Uterus (tissue), 4 donors: ENCODE results near the gene MYCBPAP. TPM values are rescaled to one million over a fixed set of nuclear protein-coding genes. Genes with fewer than 3 reads are reported as not detected.

ENCODE experiments used
- DNase-seq, 2 donors: peaks; one replicate each; pipeline ENCODE4 v3.0.0-alpha.2; 2019 to 2020
- H3K27ac ChIP-seq, 2 donors: fragments of 200-600 bp; sonication (generic); 1 replicate in 1 of 2; 2 replicates in 1 of 2; pipeline ENCODE4 v1.5.1; 2016 to 2018
- H3K27me3 ChIP-seq, 2 donors: fragments of 200-600 bp; sonication (generic); one replicate each; pipeline ENCODE4 v1.5.1; 2018 to 2019; ENCODE audit warnings: control low read depth in 1 of 2
- H3K36me3 ChIP-seq, 2 donors: fragments of 200-600 bp; sonication (generic); one replicate each; pipeline ENCODE4 v1.5.1; 2019; ENCODE audit warnings: control low read depth in 1 of 2
- H3K4me1 ChIP-seq, 2 donors: fragments of 200-600 bp; sonication (generic); one replicate each; pipeline ENCODE4 v1.5.1; 2018 to 2019; ENCODE audit warnings: control low read depth in 1 of 2
- H3K4me3 ChIP-seq, 2 donors: fragments of 200-600 bp; sonication (generic); 1 replicate in 1 of 2; 2 replicates in 1 of 2; pipeline ENCODE4 v1.5.1; 2018 to 2019; ENCODE audit warnings: mild to moderate bottlenecking in 1 of 2
- H3K9me3 ChIP-seq, 2 donors: fragments of 200-600 bp; sonication (generic); one replicate each; pipeline ENCODE4 v1.5.1; 2019; ENCODE audit warnings: control low read depth in 1 of 2
- POLR2A ChIP-seq, 2 donors: fragments of 450-650 bp; IDR thresholded peaks; one replicate each; pipeline ENCODE4 v1.6.1; 2016; ENCODE audit warnings: antibody characterized with exemption in 2 of 2, mild to moderate bottlenecking in 1 of 2, moderate library complexity in 1 of 2
- intact Hi-C: fragments of 100-400 bp; cut with DNase I; formaldehyde crosslinking; loops from one replicate; pipeline ENCODE4 v1.15.1; 2023; ENCODE audit warnings: low total_unique reads
- total RNA-seq, 4 donors: library from RNA; depleted of rRNA in 3 of 4; stranded (reverse); fragments of >200 nt in 3 of 4; gene quantifications; one replicate each; pipeline versions ENCODE4 v1.1.0 to v1.2.4, GENCODE V29; 2014 to 2023
- TF ChIP-seq, protein P1 (sequence below), 4 experiments: fragments of 200-600 bp in 2 of 4; fragments of 450-650 bp in 2 of 4; sonication (generic) in 2 of 4; IDR thresholded peaks; one replicate each; pipeline ENCODE4 v1.5.1; 2016 to 2019; ENCODE audit warnings: antibody characterized with exemption in 4 of 4, mild to moderate bottlenecking in 2 of 4, moderate library complexity in 1 of 4
- donor health status: DM: yes; HTN: yes; CAD: no.

Gene MYCBPAP
- total RNA-seq, 4 donors from 2014 or later: 2.7 to 11.5 (median 5.1) TPM

- H3K9me3 ChIP-seq: no peaks in the 10 kb centered on the region
- no peak overlapping the region for H3K4me3 ChIP-seq
- no peaks in the 10 kb centered on the region for H3K27me3 ChIP-seq
- intact Hi-C loops: no loop called here
- no peaks in the 10 kb centered on the region for H3K4me1 ChIP-seq
- H3K36me3 ChIP-seq: no peaks in the 10 kb centered on the region
- no peak overlapping the region for H3K27ac ChIP-seq
- TF ChIP-seq POLR2A (IDR thresholded peaks at IDR 0.05): no peak
- TF ChIP-seq, protein P1, sequence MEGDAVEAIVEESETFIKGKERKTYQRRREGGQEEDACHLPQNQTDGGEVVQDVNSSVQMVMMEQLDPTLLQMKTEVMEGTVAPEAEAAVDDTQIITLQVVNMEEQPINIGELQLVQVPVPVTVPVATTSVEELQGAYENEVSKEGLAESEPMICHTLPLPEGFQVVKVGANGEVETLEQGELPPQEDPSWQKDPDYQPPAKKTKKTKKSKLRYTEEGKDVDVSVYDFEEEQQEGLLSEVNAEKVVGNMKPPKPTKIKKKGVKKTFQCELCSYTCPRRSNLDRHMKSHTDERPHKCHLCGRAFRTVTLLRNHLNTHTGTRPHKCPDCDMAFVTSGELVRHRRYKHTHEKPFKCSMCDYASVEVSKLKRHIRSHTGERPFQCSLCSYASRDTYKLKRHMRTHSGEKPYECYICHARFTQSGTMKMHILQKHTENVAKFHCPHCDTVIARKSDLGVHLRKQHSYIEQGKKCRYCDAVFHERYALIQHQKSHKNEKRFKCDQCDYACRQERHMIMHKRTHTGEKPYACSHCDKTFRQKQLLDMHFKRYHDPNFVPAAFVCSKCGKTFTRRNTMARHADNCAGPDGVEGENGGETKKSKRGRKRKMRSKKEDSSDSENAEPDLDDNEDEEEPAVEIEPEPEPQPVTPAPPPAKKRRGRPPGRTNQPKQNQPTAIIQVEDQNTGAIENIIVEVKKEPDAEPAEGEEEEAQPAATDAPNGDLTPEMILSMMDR (IDR thresholded peaks at IDR 0.05): no peak
- DNase-seq: no peak
Observed at GRCh38 chr17:50570528-50570927, 62.3 kb downstream of the MYCBPAP start.

DNA sequence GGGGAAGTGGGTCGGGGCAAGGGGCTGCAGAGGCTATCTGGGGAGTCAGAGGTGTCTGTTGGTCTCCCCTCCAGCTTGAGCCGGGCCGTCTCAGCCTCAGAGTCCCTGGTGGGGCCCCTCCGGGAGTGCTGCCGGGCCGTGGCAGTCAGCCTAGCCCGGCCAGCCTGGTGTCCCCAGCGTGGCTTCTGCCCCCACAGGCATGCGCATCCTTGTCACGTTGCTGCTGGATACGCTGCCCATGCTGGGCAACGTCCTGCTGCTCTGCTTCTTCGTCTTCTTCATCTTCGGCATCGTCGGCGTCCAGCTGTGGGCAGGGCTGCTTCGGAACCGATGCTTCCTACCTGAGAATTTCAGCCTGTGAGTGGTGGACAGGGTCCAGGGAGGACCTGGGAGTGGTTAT lies 63.4 kb downstream of the MYCBPAP start:
- intact Hi-C loops: no loop called here
- H3K36me3 ChIP-seq: no peaks in the 10 kb centered on the region
- no peak overlapping the region for H3K27ac ChIP-seq
- no peak overlapping the region for H3K4me3 ChIP-seq
- no peaks in the 10 kb centered on the region for H3K9me3 ChIP-seq
- DNase-seq: no peak
- H3K27me3 ChIP-seq: no peaks in the 10 kb centered on the region
- TF ChIP-seq, protein P1 (IDR thresholded peaks at IDR 0.05): no peak
- TF ChIP-seq POLR2A (IDR thresholded peaks at IDR 0.05): no peak
- no peaks in the 10 kb centered on the region for H3K4me1 ChIP-seq

GRCh38 chr17:50572541-50572940 lies 64.3 kb downstream of the MYCBPAP start:
- Histone ChIP-seq H3K4me1 (no peaks in the 10 kb centered on the region), H3K4me3 (no peak overlapping the region), H3K27me3 (no peaks in the 10 kb centered on the region), H3K27ac (no peak overlapping the region), H3K36me3 (no peaks in the 10 kb centered on the region), H3K9me3 (no peaks in the 10 kb centered on the region)
- TF ChIP-seq, protein P1 (IDR thresholded peaks at IDR 0.05): no peak
- no peak for TF ChIP-seq POLR2A (IDR thresholded peaks at IDR 0.05)
- intact Hi-C loops: no loop called here
- no peak for DNase-seq

- no peak for TF ChIP-seq POLR2A (IDR thresholded peaks at IDR 0.05)
- no peaks in the 10 kb centered on the region for H3K36me3 ChIP-seq
- no peak overlapping the region for H3K27ac ChIP-seq
- intact Hi-C loops: no loop called here
- no peaks in the 10 kb centered on the region for H3K4me1 ChIP-seq
- H3K4me3 ChIP-seq: no peak overlapping the region
- no peak for DNase-seq
- H3K27me3 ChIP-seq: no peaks in the 10 kb centered on the region
- no peaks in the 10 kb centered on the region for H3K9me3 ChIP-seq
Observed at GRCh38 chr17:50573866-50574611, 65.8 kb downstream of the MYCBPAP start.

- DNase-seq: no peak
- intact Hi-C loops: no loop called here
- Histone ChIP-seq H3K27me3 (no peaks in the 10 kb centered on the region), H3K36me3 (no peaks in the 10 kb centered on the region), H3K9me3 (no peaks in the 10 kb centered on the region), H3K4me1 (no peaks in the 10 kb centered on the region), H3K4me3 (no peak overlapping the region), H3K27ac (no peak overlapping the region)
- TF ChIP-seq, protein P1 (IDR thresholded peaks at IDR 0.05): no peak
- TF ChIP-seq POLR2A (IDR thresholded peaks at IDR 0.05): no peak
Observed at GRCh38 chr17:50575581-50576210, 67.5 kb downstream of the MYCBPAP start.
